ENCODE measurements around the gene RBM20. TPM values are rescaled to one million over a fixed set of nuclear protein-coding genes. Genes with fewer than 3 reads are reported as not detected.

RBM20 gene
- total and polyA plus RNA-seq, 2 of the 13 experiments (the other 11 are each of a cell fraction or from before 2014, with no cell fraction given) = 0.02 to 0.22 TPM

GRCh38 chr10:110661292-110661691 lies 17.2 kb downstream of the RBM20 start (continued):
- no peak for TF ChIP-seq ZNF451 (CRISPR knock-in tag; IDR thresholded peaks at IDR 0.05)
- no peak for TF ChIP-seq ZFX (CRISPR knock-in tag; IDR thresholded peaks at IDR 0.05; ENCODE audit: low read depth)
- no peak for TF ChIP-seq SUZ12 (IDR thresholded peaks at IDR 0.05; ENCODE audit: low read depth, low read length)
- no peak for TF ChIP-seq MTF1 (CRISPR knock-in tag; IDR thresholded peaks at IDR 0.05)
- TF ChIP-seq ZNF780A (CRISPR knock-in tag; IDR thresholded peaks at IDR 0.05) = no peak
- TF ChIP-seq, protein P1, sequence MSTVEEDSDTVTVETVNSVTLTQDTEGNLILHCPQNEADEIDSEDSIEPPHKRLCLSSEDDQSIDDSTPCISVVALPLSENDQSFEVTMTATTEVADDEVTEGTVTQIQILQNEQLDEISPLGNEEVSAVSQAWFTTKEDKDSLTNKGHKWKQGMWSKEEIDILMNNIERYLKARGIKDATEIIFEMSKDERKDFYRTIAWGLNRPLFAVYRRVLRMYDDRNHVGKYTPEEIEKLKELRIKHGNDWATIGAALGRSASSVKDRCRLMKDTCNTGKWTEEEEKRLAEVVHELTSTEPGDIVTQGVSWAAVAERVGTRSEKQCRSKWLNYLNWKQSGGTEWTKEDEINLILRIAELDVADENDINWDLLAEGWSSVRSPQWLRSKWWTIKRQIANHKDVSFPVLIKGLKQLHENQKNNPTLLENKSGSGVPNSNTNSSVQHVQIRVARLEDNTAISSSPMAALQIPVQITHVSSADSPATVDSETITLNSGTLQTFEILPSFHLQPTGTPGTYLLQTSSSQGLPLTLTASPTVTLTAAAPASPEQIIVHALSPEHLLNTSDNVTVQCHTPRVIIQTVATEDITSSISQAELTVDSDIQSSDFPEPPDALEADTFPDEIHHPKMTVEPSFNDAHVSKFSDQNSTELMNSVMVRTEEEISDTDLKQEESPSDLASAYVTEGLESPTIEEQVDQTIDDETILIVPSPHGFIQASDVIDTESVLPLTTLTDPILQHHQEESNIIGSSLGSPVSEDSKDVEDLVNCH (CRISPR knock-in tag; IDR thresholded peaks at IDR 0.05) = no peak
- TF ChIP-seq SMYD3 (CRISPR knock-in tag; IDR thresholded peaks at IDR 0.05) = no peak
- no peak for TF ChIP-seq ZNF275 (CRISPR knock-in tag; IDR thresholded peaks at IDR 0.05; ENCODE audit: borderline replicate concordance)
- no peak for TF ChIP-seq PHF5A (CRISPR knock-in tag; IDR thresholded peaks at IDR 0.05; ENCODE audit: low read depth, unreplicated experiment)
- no peak for TF ChIP-seq ZNF878 (CRISPR knock-in tag; IDR thresholded peaks at IDR 0.05)
